Left ventricle myocardium inferior (tissue), 1 donor: ENCODE data around the gene ZNRF3. TPM values are rescaled to one million over a fixed set of nuclear protein-coding genes. Genes with fewer than 3 reads are reported as not detected.

Experiments used
- DNase-seq: peaks from one replicate; pipeline ENCODE4 v3.0.0-alpha.2; 2020
- H3K27ac ChIP-seq: fragments of 200-600 bp; replicated peaks from 2 replicates; pipeline ENCODE4 v1.8.0; 2021
- H3K27me3 ChIP-seq: fragments of 200-600 bp; 2 replicates; pipeline ENCODE4 v1.8.0; 2021; ENCODE audit warnings: low read depth
- H3K36me3 ChIP-seq: fragments of 200-600 bp; 2 replicates; pipeline ENCODE4 v1.8.0; 2021
- H3K4me1 ChIP-seq: fragments of 200-600 bp; 2 replicates; pipeline ENCODE4 v1.8.0; 2021
- H3K4me3 ChIP-seq: fragments of 200-600 bp; 2 replicates; pipeline ENCODE4 v1.8.0; 2021; ENCODE audit warnings: mild to moderate bottlenecking, moderate library complexity
- H3K9me3 ChIP-seq: fragments of 200-600 bp; replicated peaks from 2 replicates; pipeline ENCODE4 v1.8.0; 2021
- intact Hi-C: fragments of 100-400 bp; cut with micrococcal nuclease; formaldehyde crosslinking; loops from one replicate; pipeline ENCODE4 v1.11.0; 2022
- total RNA-seq: library from RNA; stranded (reverse); fragmentation: NEBNext Ultra II Directional; extraction: Animal tissue kit (Norgen Biotek cat#: 25700); gene quantifications from one replicate; pipeline ENCODE4 v1.2.1, GENCODE V29; 2021
- TF ChIP-seq, protein P1 (sequence below): fragments of 200-600 bp; IDR thresholded peaks from 2 replicates; pipeline ENCODE4 v1.8.0; 2021; ENCODE audit warnings: antibody characterized with exemption, mild to moderate bottlenecking, borderline replicate concordance
- donor health status: DM: no; HTN: yes; CAD: no; lungs with severe emphysema.

The ZNRF3 gene
- total RNA-seq, 1 donor from 2014 or later: 6.3 TPM

GRCh38 chr22:29093501-29094300 is 210.3 kb downstream of the ZNRF3 start:
- intact Hi-C loops: no loop called here
- Histone ChIP-seq H3K27ac (peak overlapping the region; percentile 67), H3K4me3 (no peak overlapping the region), H3K36me3 (peaks cover 4% of the 10 kb centered on the region), H3K4me1 (peaks cover 64% of the 10 kb centered on the region), H3K27me3 (no peaks in the 10 kb centered on the region), H3K9me3 (no peaks in the 10 kb centered on the region)
- DNase-seq: no peak
- TF ChIP-seq, protein P1, sequence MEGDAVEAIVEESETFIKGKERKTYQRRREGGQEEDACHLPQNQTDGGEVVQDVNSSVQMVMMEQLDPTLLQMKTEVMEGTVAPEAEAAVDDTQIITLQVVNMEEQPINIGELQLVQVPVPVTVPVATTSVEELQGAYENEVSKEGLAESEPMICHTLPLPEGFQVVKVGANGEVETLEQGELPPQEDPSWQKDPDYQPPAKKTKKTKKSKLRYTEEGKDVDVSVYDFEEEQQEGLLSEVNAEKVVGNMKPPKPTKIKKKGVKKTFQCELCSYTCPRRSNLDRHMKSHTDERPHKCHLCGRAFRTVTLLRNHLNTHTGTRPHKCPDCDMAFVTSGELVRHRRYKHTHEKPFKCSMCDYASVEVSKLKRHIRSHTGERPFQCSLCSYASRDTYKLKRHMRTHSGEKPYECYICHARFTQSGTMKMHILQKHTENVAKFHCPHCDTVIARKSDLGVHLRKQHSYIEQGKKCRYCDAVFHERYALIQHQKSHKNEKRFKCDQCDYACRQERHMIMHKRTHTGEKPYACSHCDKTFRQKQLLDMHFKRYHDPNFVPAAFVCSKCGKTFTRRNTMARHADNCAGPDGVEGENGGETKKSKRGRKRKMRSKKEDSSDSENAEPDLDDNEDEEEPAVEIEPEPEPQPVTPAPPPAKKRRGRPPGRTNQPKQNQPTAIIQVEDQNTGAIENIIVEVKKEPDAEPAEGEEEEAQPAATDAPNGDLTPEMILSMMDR: no peak

DNA sequence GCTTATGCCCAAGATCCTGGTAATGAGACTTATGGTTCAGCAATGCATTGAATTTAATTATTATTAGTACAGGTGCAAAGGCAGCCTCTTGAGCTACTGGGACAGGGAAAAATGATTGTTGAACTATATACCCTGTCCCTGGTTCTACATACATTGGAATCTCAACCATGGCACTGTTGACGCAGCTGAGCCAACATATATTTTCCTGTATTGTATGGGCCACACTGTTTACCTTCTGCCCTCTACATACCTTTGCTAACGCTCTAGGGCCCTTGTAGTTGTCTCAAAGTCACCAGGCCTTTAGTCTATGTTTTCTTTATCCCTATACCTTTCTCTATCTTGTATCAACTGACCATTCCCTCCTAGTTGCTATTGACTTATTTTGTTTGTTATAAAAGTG is 212.1 kb downstream of the ZNRF3 start:
- Histone ChIP-seq H3K9me3 (no peaks in the 10 kb centered on the region), H3K4me1 (peaks cover 49% of the 10 kb centered on the region), H3K27ac (peak overlapping the region; percentile 78), H3K27me3 (no peaks in the 10 kb centered on the region), H3K36me3 (peaks cover 21% of the 10 kb centered on the region), H3K4me3 (no peak overlapping the region)
- intact Hi-C loops: no loop called here
- TF ChIP-seq, protein P1: no peak
- DNase-seq: no peak

GRCh38 chr22:29096736-29097669 is 213.6 kb downstream of the ZNRF3 start:
- Histone ChIP-seq H3K4me3 (no peak overlapping the region), H3K9me3 (no peaks in the 10 kb centered on the region), H3K4me1 (peaks cover 49% of the 10 kb centered on the region), H3K36me3 (peaks cover 25% of the 10 kb centered on the region), H3K27ac (peak overlapping the region; percentile 78), H3K27me3 (no peaks in the 10 kb centered on the region)
- intact Hi-C loops: no loop called here
- TF ChIP-seq, protein P1: no peak
- DNase-seq: no peak

DNA sequence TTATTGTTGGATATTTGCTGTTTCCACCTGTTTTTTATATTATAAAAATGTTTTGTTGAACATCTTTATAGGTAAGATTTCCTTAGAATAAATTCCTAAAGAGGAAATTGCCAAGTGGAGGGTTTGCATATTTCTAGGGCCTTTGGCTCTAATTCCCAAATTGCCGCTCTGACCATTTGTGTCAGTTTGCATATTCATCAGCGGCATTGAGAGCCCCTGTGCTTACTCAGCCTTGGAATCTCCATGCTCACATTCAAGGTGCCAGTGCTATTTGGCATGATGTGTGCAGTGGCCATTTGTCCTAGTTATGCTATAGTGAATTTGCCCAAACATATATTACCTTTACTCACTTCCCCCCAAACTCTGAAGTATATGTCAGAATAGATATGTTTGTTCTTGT is 214.9 kb downstream of the ZNRF3 start:
- Histone ChIP-seq H3K36me3 (peaks cover 27% of the 10 kb centered on the region), H3K9me3 (no peaks in the 10 kb centered on the region), H3K4me1 (peaks cover 37% of the 10 kb centered on the region), H3K4me3 (no peak overlapping the region), H3K27ac (no peak overlapping the region), H3K27me3 (no peaks in the 10 kb centered on the region)
- no peak for DNase-seq
- TF ChIP-seq, protein P1: no peak
- intact Hi-C loops: no loop called here

DNA sequence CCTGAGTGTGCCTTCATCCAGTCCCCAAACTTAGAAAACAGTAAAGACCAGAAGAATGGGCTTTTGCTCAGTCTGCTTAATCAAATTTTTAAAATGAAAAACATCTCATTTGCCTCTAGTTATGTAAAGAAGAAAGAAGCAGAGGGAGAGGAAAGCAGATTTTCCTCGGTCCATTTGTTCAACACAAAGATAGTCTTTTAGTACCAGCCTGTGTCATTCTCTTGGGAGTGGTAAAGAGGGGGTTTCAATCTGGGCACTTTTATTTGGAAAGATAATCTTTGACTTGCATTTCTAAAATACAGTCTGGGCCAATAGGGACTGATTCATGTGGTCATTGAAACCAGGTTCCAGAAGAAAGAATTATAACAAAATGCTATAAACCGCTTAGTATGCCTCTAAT is 218.9 kb downstream of the ZNRF3 start:
- Histone ChIP-seq H3K9me3 (no peaks in the 10 kb centered on the region), H3K27ac (no peak overlapping the region), H3K4me3 (no peak overlapping the region), H3K4me1 (peaks cover 6% of the 10 kb centered on the region), H3K36me3 (peaks cover 23% of the 10 kb centered on the region), H3K27me3 (no peaks in the 10 kb centered on the region)
- intact Hi-C loops: no loop called here
- TF ChIP-seq, protein P1: no peak
- DNase-seq: no peak
